ENCODE data around the gene SDHD. TPM values are rescaled to one million over a fixed set of nuclear protein-coding genes. Genes with fewer than 3 reads are reported as not detected.

The SDHD gene
- 86.3 and 122 TPM in 2 replicates for polyA plus RNA-seq (2011; rRNA removed)
- polyA plus RNA-seq (2012; cell fraction: cytosol; rRNA removed), result 168 and 181 TPM in 2 replicates
- 105 and 129 TPM in 2 replicates for polyA plus RNA-seq (2012; cell fraction: nucleus; rRNA removed)
- 91.5 to 94.5 TPM (median 94.1 TPM) in 3 replicates for polyA plus RNA-seq (2017; fragmentation: RNase III; extraction: RNeasy Plus Mini Kit Qiagen cat#74134 plus additional on column Dnase treatment)
- 159 and 229 TPM in 2 replicates for polyA minus RNA-seq (2011; rRNA and poly(A)+ RNA removed)

DNA sequence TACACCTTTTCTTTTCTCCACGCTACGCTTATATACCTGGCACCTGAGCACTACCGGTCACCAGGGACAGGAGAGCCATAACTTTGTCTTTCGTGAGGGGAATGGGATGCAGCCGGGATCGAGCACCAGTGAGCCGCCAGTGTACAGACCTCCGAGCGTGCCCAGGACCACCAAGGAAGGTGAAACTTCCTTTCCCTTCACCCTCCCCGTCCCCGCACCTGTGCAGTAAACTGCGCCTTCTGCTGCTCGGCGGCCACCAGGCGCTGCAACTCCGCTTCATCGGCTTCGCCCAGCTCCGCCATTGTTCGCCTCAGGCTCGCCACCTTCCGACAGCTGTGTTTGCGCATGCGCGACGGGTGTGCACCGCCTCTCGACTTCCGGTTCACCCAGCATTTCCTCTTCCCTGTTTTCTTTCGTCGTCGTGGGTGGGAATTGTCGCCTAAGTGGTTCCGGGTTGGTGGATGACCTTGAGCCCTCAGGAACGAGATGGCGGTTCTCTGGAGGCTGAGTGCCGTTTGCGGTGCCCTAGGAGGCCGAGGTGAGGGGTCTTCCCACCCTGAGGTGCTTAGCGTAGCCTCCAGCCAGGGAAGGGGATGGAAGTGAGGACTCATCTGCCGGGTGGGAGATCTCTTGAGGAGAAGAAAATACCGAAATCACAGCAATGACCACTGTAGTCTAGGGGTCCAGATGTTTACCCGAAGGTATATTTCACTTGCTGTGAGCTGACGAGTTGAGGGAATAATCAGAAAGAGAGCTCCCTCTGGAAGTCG is at the start of gene SDHD, which contains the start of gene TIMM8B:
SDHD (plus strand) TSS at position 452 of the 770 bp plus-strand sequence; CDS start at position 487, 35 bp downstream.
TIMM8B (minus strand) TSS at position 335 of the 770 bp plus-strand sequence; CDS start at position 302, 33 bp downstream.
- H3K4me3 ChIP-seq, result peak within 1 kb of the TSS; percentile 86
- H3K4me1 ChIP-seq, result peaks cover 9% of the 10 kb centered on the region; the same call in 2 of the 3 replicates
- no peak for TF ChIP-seq BHLHE40 (IDR thresholded peaks at IDR 0.05; ENCODE audit: low read depth, low read length)
- no peak for TF ChIP-seq GATA3 (IDR thresholded peaks at IDR 0.05; ENCODE audit: borderline replicate concordance)
- TF ChIP-seq, protein P1, sequence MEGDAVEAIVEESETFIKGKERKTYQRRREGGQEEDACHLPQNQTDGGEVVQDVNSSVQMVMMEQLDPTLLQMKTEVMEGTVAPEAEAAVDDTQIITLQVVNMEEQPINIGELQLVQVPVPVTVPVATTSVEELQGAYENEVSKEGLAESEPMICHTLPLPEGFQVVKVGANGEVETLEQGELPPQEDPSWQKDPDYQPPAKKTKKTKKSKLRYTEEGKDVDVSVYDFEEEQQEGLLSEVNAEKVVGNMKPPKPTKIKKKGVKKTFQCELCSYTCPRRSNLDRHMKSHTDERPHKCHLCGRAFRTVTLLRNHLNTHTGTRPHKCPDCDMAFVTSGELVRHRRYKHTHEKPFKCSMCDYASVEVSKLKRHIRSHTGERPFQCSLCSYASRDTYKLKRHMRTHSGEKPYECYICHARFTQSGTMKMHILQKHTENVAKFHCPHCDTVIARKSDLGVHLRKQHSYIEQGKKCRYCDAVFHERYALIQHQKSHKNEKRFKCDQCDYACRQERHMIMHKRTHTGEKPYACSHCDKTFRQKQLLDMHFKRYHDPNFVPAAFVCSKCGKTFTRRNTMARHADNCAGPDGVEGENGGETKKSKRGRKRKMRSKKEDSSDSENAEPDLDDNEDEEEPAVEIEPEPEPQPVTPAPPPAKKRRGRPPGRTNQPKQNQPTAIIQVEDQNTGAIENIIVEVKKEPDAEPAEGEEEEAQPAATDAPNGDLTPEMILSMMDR (IDR thresholded peaks at IDR 0.05), result no peak
- peak; percentile 52; the same call in 1 of the 2 replicates for TF ChIP-seq PHF8 (IDR thresholded peaks at IDR 0.05; ENCODE audit: borderline replicate concordance, low read depth)
- no peak for TF ChIP-seq ZC3H11A (IDR thresholded peaks at IDR 0.05)
- no peak for TF ChIP-seq CBX2 (IDR thresholded peaks at IDR 0.05; ENCODE audit: borderline replicate concordance, low read depth)
- TF ChIP-seq ESRRA (IDR thresholded peaks at IDR 0.05; ENCODE audit: borderline replicate concordance, low read length), result peak; percentile 95; the same call in 1 of the 2 replicates
- peak; percentile 80 for TF ChIP-seq POLR2A (IDR thresholded peaks at IDR 0.05; ENCODE audit: low read length)
- no peak for TF ChIP-seq RCOR1 (IDR thresholded peaks at IDR 0.05; ENCODE audit: low read depth, low read length)
- peak; percentile 49 to 73; a peak in 3 of 5 replicates for TF ChIP-seq JUN (IDR thresholded peaks at IDR 0.05)
- TF ChIP-seq, protein P2, sequence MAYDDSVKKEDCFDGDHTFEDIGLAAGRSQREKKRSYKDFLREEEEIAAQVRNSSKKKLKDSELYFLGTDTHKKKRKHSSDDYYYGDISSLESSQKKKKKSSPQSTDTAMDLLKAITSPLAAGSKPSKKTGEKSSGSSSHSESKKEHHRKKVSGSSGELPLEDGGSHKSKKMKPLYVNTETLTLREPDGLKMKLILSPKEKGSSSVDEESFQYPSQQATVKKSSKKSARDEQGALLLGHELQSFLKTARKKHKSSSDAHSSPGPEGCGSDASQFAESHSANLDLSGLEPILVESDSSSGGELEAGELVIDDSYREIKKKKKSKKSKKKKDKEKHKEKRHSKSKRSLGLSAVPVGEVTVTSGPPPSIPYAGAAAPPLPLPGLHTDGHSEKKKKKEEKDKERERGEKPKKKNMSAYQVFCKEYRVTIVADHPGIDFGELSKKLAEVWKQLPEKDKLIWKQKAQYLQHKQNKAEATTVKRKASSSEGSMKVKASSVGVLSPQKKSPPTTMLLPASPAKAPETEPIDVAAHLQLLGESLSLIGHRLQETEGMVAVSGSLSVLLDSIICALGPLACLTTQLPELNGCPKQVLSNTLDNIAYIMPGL (CRISPR knock-in tag; IDR thresholded peaks at IDR 0.05; ENCODE audit: borderline replicate concordance), result no peak
- TF ChIP-seq ZSCAN20 (CRISPR knock-in tag; IDR thresholded peaks at IDR 0.05), result no peak
- no peak for TF ChIP-seq JUNB (IDR thresholded peaks at IDR 0.05)
- no peak for TF ChIP-seq ZNF302 (CRISPR knock-in tag; IDR thresholded peaks at IDR 0.05)
- no peak for TF ChIP-seq TP53 (CRISPR knock-in tag; IDR thresholded peaks at IDR 0.05)
- TF ChIP-seq, protein P3, sequence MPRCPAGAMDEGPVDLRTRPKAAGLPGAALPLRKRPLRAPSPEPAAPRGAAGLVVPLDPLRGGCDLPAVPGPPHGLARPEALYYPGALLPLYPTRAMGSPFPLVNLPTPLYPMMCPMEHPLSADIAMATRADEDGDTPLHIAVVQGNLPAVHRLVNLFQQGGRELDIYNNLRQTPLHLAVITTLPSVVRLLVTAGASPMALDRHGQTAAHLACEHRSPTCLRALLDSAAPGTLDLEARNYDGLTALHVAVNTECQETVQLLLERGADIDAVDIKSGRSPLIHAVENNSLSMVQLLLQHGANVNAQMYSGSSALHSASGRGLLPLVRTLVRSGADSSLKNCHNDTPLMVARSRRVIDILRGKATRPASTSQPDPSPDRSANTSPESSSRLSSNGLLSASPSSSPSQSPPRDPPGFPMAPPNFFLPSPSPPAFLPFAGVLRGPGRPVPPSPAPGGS (IDR thresholded peaks at IDR 0.05), result 0 out of 3 replicates have a peak, but pooled peaks have one; percentile 45
- TF ChIP-seq POLR2AphosphoS2 (conservative IDR thresholded peaks at IDR 0.05; ENCODE audit: low read length), result no peak
- TF ChIP-seq NFE2L2 (conservative IDR thresholded peaks at IDR 0.05; ENCODE audit: low read length), result no peak
- peak; percentile 59 for TF ChIP-seq KDM5A (IDR thresholded peaks at IDR 0.05)
- TF ChIP-seq, protein P4, sequence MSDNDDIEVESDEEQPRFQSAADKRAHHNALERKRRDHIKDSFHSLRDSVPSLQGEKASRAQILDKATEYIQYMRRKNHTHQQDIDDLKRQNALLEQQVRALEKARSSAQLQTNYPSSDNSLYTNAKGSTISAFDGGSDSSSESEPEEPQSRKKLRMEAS (IDR thresholded peaks at IDR 0.05), result peak; percentile 32
- TF ChIP-seq SREBF2 (IDR thresholded peaks at IDR 0.05), result no peak
- TF ChIP-seq, protein P5, sequence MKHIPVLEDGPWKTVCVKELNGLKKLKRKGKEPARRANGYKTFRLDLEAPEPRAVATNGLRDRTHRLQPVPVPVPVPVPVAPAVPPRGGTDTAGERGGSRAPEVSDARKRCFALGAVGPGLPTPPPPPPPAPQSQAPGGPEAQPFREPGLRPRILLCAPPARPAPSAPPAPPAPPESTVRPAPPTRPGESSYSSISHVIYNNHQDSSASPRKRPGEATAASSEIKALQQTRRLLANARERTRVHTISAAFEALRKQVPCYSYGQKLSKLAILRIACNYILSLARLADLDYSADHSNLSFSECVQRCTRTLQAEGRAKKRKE (CRISPR knock-in tag; IDR thresholded peaks at IDR 0.05; ENCODE audit: low read depth), result no peak
- TF ChIP-seq MYC (IDR thresholded peaks at IDR 0.05; ENCODE audit: borderline replicate concordance, low read length), result no peak
- POLR2A ChIA-PET, result interaction anchor here (0.7 to 2.3 kb wide), 9 partner anchors 10 to 194 kb away, joined by 3 to 5 read pairs (median 3); partner anchors contain the start of genes BCO2, NKAPD1 and PIH1D2
- WGBS (ENCODE audit: missing lambda C conversion rate), result 0% methylated on average over 14 of the region's 45 CpGs
- H3K4me2 ChIP-seq, result peak within 1 kb of the TSS; percentile 93
- DNase-seq (ENCODE audit: low read depth in 1 of 2, low spot score in 1 of 2) (peak; percentile 89 to 95), FAIRE-seq (no peak), ATAC-seq (peak; percentile 96 to 98)
- H3K27ac ChIP-seq, result peak within 1 kb of the TSS; percentile 87 to 96
- no peaks in the 10 kb centered on the region for H3K9me3 ChIP-seq
- CTCF ChIA-PET, result interaction anchor here (0.6 to 0.9 kb wide), 2 partner anchors 89 to 194 kb away, joined by 3 read pairs; partner anchors contain the start of gene BCO2
